HEK293 (cell line): ENCODE measurements around the gene COG6.

Experiments used
- CTCF ChIP-seq: fragments of 450-650 bp; formaldehyde crosslinking; IDR thresholded peaks from 2 replicates; pipeline ENCODE4 v1.5.1; 2016; ENCODE audit warnings: missing biosample characterization, missing genetic modification characterization
- PBX3 ChIP-seq: sonication (generic); formaldehyde crosslinking; IDR thresholded peaks from 2 replicates; pipeline ENCODE4 v1.8.1; 2022; ENCODE audit warnings: mild to moderate bottlenecking, moderate library complexity, missing genetic modification reagents
- PRDM2 ChIP-seq: fragments of 450-650 bp; formaldehyde crosslinking; IDR thresholded peaks from 2 replicates; pipeline ENCODE4 v1.5.1; 2016; ENCODE audit warnings: missing biosample characterization, missing genetic modification characterization, borderline replicate concordance
- PRDM6 ChIP-seq: fragments of 450-650 bp; formaldehyde crosslinking; IDR thresholded peaks from 2 replicates; pipeline ENCODE4 v1.5.1; 2017; ENCODE audit warnings: missing biosample characterization, missing genetic modification characterization
- REST ChIP-seq: fragments of 450-650 bp; formaldehyde crosslinking; IDR thresholded peaks from 2 replicates; pipeline ENCODE4 v1.5.1; 2016; ENCODE audit warnings: missing biosample characterization, missing genetic modification characterization
- TSHZ1 ChIP-seq: fragments of 450-650 bp; formaldehyde crosslinking; IDR thresholded peaks from 2 replicates; pipeline ENCODE4 v1.5.1; 2016; ENCODE audit warnings: missing biosample characterization, missing genetic modification characterization, borderline replicate concordance
- ZBTB1 ChIP-seq: fragments of 450-650 bp; formaldehyde crosslinking; IDR thresholded peaks from 2 replicates; pipeline ENCODE4 v1.5.1; 2016; ENCODE audit warnings: missing biosample characterization, missing genetic modification characterization
- ZBTB44 ChIP-seq: fragments of 450-650 bp; IDR thresholded peaks from 2 replicates; pipeline ENCODE4 v1.5.1; 2018; ENCODE audit warnings: missing biosample characterization, mild to moderate bottlenecking, missing genetic modification characterization
- ZNF311 ChIP-seq: fragments of 450-650 bp; formaldehyde crosslinking; IDR thresholded peaks from 2 replicates; pipeline ENCODE4 v1.5.1; 2017; ENCODE audit warnings: missing biosample characterization, missing genetic modification characterization, borderline replicate concordance
- ZNF433 ChIP-seq: fragments of 450-650 bp; formaldehyde crosslinking; IDR thresholded peaks from 2 replicates; pipeline ENCODE4 v1.5.1; 2016; ENCODE audit warnings: missing biosample characterization, missing genetic modification characterization, low read depth
- ZNF560 ChIP-seq: fragments of 450-650 bp; formaldehyde crosslinking; IDR thresholded peaks from 2 replicates; pipeline ENCODE4 v1.5.1; 2017; ENCODE audit warnings: missing biosample characterization, missing genetic modification characterization, borderline replicate concordance
- ZNF639 ChIP-seq: fragments of 450-650 bp; formaldehyde crosslinking; IDR thresholded peaks from 2 replicates; pipeline ENCODE4 v1.5.1; 2016; ENCODE audit warnings: missing biosample characterization, missing genetic modification characterization
- ZNF768 ChIP-seq: fragments of 450-650 bp; formaldehyde crosslinking; IDR thresholded peaks from 2 replicates; pipeline ENCODE4 v1.5.1; 2018; ENCODE audit warnings: missing biosample characterization, mild to moderate bottlenecking, missing genetic modification characterization
- ZNF830 ChIP-seq: fragments of 450-650 bp; IDR thresholded peaks from 2 replicates; pipeline ENCODE4 v1.5.0; 2018; ENCODE audit warnings: missing biosample characterization, missing genetic modification characterization, low read depth, mild to moderate bottlenecking, moderate library complexity

- TF ChIP-seq CTCF (tag by site-specific recombination) = no peak
- TF ChIP-seq ZNF639 (tag by site-specific recombination) = no peak
- no peak for TF ChIP-seq ZBTB1 (tag by site-specific recombination)
- TF ChIP-seq ZNF560 (tag by site-specific recombination) = no peak
- TF ChIP-seq PRDM2 (tag by site-specific recombination) = no peak
- no peak for TF ChIP-seq TSHZ1 (tag by site-specific recombination)
- TF ChIP-seq PRDM6 (tag by site-specific recombination) = no peak
- no peak for TF ChIP-seq PBX3 (CRISPR knock-in tag)
- TF ChIP-seq ZNF830 = no peak
- no peak for TF ChIP-seq REST
- no peak for TF ChIP-seq ZNF311
- no peak for TF ChIP-seq ZNF768 (tag by site-specific recombination)
- no peak for TF ChIP-seq ZBTB44 (tag by site-specific recombination)
- TF ChIP-seq ZNF433 (tag by site-specific recombination) = no peak
Observed at GRCh38 chr13:39672378-39673132, 17.1 kb downstream of the COG6 start.
